Measurements from ENCODE around the gene OR12D1.

DNA sequence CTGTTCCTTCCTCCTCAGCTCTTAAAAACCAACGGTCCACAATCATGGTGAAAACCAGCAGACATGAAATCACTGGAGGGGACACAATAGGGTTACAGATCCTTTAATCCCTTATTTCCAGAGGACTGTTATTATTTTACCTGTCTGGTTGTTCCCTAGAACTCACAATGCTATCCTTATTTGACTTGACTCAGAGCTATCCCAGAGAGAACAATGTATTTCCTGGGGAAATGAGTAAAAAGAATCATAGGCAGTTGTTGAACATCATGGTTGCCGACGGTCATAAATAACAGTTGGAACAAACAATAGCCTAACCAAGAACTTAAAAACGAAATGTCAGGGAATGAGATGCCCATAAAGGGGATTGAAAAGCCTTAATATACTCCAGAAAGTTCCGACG lies 51.5 kb downstream of the OR12D1 start:
- TF ChIP-seq EZH2 (IDR thresholded peaks at IDR 0.05; ENCODE audit: borderline replicate concordance, insufficient read depth, low read length, poor library complexity, severe bottlenecking) = no peak
- no peak for TF ChIP-seq SMC3 (conservative IDR thresholded peaks at IDR 0.05; ENCODE audit: poor library complexity)
- TF ChIP-seq EP300 (conservative IDR thresholded peaks at IDR 0.05; ENCODE audit: poor library complexity, severe bottlenecking) = no peak
- TF ChIP-seq, protein P1, sequence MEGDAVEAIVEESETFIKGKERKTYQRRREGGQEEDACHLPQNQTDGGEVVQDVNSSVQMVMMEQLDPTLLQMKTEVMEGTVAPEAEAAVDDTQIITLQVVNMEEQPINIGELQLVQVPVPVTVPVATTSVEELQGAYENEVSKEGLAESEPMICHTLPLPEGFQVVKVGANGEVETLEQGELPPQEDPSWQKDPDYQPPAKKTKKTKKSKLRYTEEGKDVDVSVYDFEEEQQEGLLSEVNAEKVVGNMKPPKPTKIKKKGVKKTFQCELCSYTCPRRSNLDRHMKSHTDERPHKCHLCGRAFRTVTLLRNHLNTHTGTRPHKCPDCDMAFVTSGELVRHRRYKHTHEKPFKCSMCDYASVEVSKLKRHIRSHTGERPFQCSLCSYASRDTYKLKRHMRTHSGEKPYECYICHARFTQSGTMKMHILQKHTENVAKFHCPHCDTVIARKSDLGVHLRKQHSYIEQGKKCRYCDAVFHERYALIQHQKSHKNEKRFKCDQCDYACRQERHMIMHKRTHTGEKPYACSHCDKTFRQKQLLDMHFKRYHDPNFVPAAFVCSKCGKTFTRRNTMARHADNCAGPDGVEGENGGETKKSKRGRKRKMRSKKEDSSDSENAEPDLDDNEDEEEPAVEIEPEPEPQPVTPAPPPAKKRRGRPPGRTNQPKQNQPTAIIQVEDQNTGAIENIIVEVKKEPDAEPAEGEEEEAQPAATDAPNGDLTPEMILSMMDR (IDR thresholded peaks at IDR 0.05; ENCODE audit: poor library complexity, severe bottlenecking) = no peak
